NCI-H2196 (cell line): ENCODE measurements around the gene FXYD6.
A peak's percentile ranks its signal among the peaks of the same experiment; 100 is the strongest.

ENCODE experiments used
- DNase-seq: peaks from one replicate; lab custom pipeline; 2025; ENCODE audit not compliant: unreplicated experiment; lab: John Stamatoyannopoulos, UW

Gene FXYD6

GRCh38 chr11:117851852-117852251 lies 24.6 kb downstream of the FXYD6 start:
- DNase-seq, result no peak

- no peak for DNase-seq
Observed at GRCh38 chr11:117851106-117851505, 25.4 kb downstream of the FXYD6 start.

- DNase-seq, result no peak
Observed at GRCh38 chr11:117849781-117850414, 26.6 kb downstream of the FXYD6 start.

DNA sequence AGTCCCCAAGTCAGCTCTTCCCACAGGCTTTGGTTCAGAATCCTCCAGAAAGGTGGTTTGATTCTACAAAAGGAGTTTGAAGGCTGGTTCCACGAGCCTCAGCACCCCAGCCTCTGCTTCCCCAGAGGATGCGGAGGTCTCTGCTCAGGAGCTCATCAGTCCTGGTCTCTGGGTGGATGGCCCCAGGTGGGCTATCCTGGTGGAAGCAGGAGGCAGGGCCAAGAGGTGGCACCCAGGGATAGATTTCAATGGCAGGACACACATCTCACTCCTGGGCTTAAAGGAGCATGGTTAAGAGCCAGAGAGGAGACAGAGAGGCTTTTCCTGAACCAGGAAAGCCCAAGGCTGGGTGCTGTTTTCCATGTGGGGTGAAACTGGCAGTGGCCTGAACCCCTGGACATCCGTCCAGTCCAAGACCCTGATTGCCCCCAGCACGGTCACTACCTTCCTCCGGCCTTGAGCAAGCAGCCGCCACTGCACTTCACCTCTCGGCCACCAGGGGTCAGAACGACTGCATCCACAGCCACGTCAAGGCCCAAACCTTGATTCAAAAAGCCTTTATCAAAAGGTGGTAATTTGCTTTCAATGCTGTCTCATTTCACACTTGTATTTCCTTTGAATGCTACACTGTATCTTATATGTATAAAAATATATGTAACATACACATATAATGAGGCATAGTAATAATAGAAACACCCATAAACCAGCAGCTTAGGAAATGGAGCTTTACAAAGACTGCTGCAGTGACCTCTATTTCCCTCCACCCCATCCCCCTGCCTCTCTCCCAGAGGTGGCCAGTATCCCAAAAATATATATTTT lies 32.6 kb downstream of the FXYD6 start:
- peak; percentile 80 for DNase-seq

- DNase-seq, result no peak
Observed at GRCh38 chr11:117842131-117842941, 34.1 kb downstream of the FXYD6 start.

DNA sequence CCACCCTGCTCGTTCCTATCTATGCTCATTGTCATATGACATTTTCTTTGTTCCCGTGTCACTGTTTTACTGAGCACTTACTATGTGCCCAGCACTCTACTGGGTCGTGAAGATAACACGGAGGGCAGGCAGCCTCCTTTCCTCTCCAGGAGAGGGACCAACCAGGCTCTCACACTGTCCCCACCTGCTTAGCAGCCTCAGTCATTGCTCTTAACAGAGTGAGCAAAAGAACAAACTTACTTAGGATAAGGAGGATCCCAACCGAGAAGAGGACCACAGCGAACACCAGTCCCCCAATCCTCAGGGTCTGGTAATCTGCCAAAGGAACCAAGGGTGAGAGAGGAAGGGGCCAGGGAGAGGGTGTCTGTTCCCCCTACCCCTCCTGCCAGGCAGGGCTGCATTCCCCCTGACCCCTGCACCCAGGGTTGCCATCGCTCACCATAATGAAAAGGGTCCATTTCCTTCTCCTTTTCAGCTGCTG lies 34.9 kb downstream of the FXYD6 start:
- no peak for DNase-seq

GRCh38 chr11:117840881-117841550 lies 35.4 kb downstream of the FXYD6 start:
- no peak for DNase-seq

DNA sequence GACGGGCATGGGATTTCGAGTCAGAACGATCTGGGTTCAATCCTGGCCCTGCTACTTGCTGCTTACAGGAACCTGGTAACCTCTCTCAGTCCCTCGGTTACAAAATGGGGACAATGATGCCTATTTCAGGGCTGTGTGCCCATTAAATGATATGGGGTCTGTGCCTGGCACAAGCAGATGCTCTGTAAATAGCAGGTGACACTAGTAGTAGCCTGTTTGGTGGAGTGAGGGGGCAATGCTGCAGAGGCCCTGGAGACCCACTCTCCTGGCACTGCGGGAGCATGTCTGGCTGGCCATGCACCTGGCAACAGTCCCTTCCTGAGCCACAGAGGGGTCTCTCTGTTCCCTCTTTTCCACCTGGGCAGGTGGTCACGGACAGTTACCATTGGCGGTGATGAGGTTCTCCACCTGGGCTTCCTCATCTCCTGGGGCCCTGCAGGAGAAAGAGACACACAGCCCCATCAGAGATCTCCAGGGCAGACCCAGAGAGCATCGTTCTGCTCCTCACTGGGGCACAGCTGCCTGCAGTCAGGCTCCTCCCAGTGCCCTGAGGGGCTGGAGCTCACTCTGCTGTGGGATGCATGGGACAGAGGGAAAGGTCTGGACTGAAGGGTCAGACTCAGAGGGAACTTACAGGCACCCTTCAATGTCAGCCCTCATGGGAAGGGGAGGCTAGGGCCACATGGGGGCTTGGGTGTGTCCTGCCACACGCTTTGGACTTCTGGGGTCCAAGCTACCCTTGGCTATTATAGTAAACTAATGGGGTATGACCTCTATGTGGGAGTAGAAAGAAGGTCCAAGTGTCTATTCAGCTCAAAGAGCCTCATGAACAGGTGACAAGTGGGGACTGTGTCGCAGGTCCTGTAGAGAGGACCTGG lies 36.3 kb downstream of the FXYD6 start:
- DNase-seq, result no peak

- DNase-seq, result no peak
Observed at GRCh38 chr11:117839380-117839881, 37.0 kb downstream of the FXYD6 start.

GRCh38 chr11:117838901-117839300 lies 37.6 kb downstream of the FXYD6 start:
- DNase-seq, result no peak

GRCh38 chr11:117837791-117838190 lies 38.7 kb downstream of the FXYD6 start:
- no peak for DNase-seq

DNA sequence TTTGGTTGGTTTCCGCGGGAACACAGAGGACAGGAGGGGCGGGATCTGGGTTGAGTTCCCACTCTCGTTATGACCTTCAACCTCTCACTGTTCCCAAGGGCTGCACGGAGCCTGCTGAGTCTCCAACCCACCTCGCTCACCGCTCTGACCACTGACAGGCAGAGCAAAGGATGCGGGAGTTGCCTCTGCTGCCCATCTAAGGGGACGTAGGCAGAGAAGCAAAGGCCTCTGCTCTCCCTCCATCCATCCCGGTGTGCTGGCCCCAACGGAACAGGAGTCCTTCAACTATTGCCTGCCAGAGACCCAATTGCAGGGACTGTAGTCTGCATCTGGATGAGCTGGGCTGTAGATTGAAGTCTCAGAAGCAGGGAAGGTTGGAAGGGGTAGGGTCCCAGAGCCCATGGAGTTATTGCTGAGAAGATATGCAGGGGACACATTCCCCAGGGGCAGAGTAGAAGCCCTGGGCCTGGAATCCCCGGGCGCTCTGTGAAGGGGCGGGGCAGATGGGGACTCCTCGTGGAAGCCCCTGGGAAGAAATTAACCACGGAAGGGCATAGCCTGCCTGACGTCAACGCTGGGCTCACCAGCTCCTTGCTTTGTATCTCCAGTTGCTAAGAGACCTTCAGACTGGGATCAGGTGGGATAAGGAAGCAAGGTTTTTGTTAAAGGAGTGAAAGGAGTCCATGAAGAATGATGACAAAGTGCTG lies 39.2 kb downstream of the FXYD6 start:
- no peak for DNase-seq

- no peak for DNase-seq
Observed at GRCh38 chr11:117836077-117836960, 40.1 kb downstream of the FXYD6 start.

DNA sequence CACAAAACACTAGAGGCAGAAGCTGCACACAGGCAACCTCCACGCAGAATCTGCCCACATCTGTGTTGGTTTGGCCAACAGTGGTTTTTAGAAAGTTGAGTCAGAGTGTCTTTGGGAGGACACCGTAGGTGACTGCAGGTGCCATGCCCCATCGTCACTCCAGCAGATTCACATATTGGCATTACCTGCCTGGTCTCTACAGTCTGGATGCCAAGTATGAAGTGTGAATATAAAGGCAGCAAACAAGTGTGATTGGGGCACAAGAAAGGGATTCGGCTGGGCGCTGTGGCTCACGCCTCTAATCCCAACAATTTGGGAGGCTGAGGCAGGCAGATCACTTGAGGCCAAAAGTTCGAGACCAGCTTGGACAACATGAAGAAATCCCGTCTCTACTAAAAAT lies 40.9 kb downstream of the FXYD6 start:
- no peak for DNase-seq

- no peak for DNase-seq
Observed at GRCh38 chr11:117834838-117835443, 41.5 kb downstream of the FXYD6 start.

GRCh38 chr11:117834068-117834810 lies 42.2 kb downstream of the FXYD6 start:
- DNase-seq, result no peak

DNA sequence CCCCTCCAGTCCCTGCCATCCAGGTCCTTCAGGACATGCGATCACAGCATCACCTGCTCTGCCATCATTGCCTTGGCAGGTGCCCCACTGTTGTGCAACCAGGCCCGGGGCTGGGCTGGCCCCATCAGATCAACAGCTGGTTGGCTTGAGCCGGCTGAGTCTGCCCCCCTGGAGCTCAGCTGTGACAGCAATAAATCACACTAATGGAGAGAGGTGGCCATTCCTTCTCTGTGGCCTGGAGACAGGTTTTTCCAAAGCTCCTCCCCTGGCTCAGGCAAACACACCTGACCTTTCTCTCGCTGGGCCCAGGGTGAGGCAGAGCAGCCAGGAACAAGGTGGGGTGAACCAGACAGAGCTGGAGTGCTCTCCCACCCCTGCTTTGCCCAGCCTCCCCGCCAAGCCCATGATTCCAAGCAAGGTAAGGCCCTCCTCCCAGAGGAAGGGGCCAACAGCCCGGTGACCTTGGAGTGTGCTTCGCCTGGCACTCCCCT lies 43.0 kb downstream of the FXYD6 start:
- DNase-seq, result peak; percentile 97
